ENCODE data around the gene COQ8B. TPM values are rescaled to one million over a fixed set of nuclear protein-coding genes. Genes with fewer than 3 reads are reported as not detected.

COQ8B gene
- total and polyA plus RNA-seq, 2 donors (not counting 1 experiment from before 2014, with no cell fraction given): 58.9 to 62.6 TPM

DNA sequence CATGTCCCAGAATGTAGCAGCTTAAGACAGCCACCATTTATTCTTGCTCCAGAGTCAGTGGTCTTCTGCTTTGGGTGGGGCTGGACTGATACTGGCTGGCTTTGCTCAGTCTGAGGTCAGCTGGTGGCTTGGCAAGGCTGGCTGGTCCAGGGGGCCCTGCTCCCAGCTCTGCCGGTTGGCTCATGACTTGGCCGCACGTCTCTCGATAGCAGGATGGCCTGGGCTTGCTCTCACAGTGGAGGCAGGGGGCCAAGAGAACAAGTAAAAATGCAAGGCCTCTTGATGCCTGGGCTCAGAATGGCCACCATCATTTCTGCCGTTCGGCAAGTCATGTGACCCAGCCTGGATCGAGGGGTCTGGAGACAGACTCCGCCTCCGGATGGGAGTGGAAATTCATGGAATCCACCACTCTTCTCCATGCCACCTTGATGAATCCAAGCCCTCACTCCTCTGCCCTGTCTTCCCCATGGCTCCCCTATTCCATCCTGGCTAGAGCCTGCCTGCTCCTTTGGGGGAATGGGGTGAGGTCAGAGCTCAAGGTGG is 20.5 kb upstream of the COQ8B start:
- over 99% methylated on average over 9 of the region's 9 CpGs for WGBS (ENCODE audit: insufficient coverage)
- no peaks in the 10 kb centered on the region for H3K4me1 ChIP-seq (ENCODE audit: control insufficient read depth in 2 of 2, insufficient read depth in 2 of 2, low read length in 2 of 2)
- ChIA-PET POLR2A (no interaction called here), CTCF (no interaction called here)
- no peak overlapping the region for H3K4me2 ChIP-seq (replicated peaks; ENCODE audit: low read depth, low read length, poor library complexity, severe bottlenecking)
- no peak overlapping the region for H3K4me3 Mint-ChIP-seq
- no peaks in the 10 kb centered on the region for H3K4me1 Mint-ChIP-seq
- TF ChIP-seq EZH2 (IDR thresholded peaks at IDR 0.05; ENCODE audit: borderline replicate concordance, insufficient read depth, low read depth, low read length, poor library complexity, severe bottlenecking): no peak
- TF ChIP-seq, protein P1, sequence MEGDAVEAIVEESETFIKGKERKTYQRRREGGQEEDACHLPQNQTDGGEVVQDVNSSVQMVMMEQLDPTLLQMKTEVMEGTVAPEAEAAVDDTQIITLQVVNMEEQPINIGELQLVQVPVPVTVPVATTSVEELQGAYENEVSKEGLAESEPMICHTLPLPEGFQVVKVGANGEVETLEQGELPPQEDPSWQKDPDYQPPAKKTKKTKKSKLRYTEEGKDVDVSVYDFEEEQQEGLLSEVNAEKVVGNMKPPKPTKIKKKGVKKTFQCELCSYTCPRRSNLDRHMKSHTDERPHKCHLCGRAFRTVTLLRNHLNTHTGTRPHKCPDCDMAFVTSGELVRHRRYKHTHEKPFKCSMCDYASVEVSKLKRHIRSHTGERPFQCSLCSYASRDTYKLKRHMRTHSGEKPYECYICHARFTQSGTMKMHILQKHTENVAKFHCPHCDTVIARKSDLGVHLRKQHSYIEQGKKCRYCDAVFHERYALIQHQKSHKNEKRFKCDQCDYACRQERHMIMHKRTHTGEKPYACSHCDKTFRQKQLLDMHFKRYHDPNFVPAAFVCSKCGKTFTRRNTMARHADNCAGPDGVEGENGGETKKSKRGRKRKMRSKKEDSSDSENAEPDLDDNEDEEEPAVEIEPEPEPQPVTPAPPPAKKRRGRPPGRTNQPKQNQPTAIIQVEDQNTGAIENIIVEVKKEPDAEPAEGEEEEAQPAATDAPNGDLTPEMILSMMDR (IDR thresholded peaks at IDR 0.05): no peak
- H3K9me3 Mint-ChIP-seq (ENCODE audit: insufficient read depth): no peaks in the 10 kb centered on the region
- H3K27ac ChIP-seq (ENCODE audit: low read length in 2 of 2): no peak overlapping the region
- intact Hi-C loops (cut with micrococcal nuclease): no loop called here
- no peaks in the 10 kb centered on the region for H3K79me2 ChIP-seq (ENCODE audit: control insufficient read depth, insufficient read depth, low read length)
- no peaks in the 10 kb centered on the region for H3K27me3 ChIP-seq (replicated peaks in 1 of 4; ENCODE audit: control extremely low read depth in 1 of 4, control insufficient read depth in 3 of 4, insufficient read depth in 4 of 4, low read length in 3 of 4)
- no peak overlapping the region for H2AFZ ChIP-seq (ENCODE audit: insufficient read depth, low read depth, low read length, poor library complexity, severe bottlenecking)
- no peaks in the 10 kb centered on the region for H3K9me3 ChIP-seq (ENCODE audit: control extremely low read depth in 1 of 3, control insufficient read depth in 2 of 3, insufficient read depth in 1 of 3, low read length in 2 of 3)
- H3K4me3 ChIP-seq (ENCODE audit: control extremely low read depth in 1 of 5, extremely low read depth in 1 of 5, insufficient read depth in 1 of 5, low read depth in 2 of 5, low read length in 4 of 5): no peak overlapping the region
- ATAC-seq (ENCODE audit: low read depth): no peak
- H3K9ac ChIP-seq (ENCODE audit: low read length): no peak overlapping the region
- no peak for DNase-seq
- no peaks in the 10 kb centered on the region for H3K27me3 Mint-ChIP-seq
- H3K36me3 ChIP-seq (replicated peaks in 1 of 2; ENCODE audit: control extremely low read depth in 1 of 2, control insufficient read depth in 1 of 2, extremely low read depth in 1 of 2, insufficient read depth in 2 of 2, low read length in 1 of 2): peaks cover 0 to 58% of the 10 kb centered on the region in 2 experiments
- no peak overlapping the region for H3K27ac Mint-ChIP-seq
- no peaks in the 10 kb centered on the region for H4K20me1 ChIP-seq (ENCODE audit: control insufficient read depth, insufficient read depth, low read length, poor library complexity, severe bottlenecking)

DNA sequence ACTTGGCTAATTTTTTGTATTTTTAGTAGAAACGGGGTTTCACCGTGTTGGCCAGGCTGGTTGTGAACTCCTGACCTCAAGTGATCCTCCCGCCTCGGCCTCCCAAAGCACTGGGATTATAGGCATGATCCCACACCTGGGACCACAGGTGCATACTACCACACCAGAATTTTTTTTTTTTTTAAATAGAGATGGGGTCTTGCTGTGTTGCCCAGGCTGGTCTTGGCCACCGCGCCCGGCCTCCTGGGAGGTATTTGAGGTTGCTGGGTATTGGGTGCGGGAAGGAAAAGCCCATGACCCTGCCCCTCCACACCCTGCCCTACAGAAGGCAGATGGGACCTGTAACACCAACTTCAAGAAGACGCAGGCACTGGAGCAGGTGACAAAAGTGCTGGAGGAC is 20.0 kb upstream of the COQ8B start:
- H3K4me3 Mint-ChIP-seq: no peak overlapping the region
- H3K27ac Mint-ChIP-seq: no peak overlapping the region
- Histone ChIP-seq H3K36me3 (replicated peaks in 1 of 2; ENCODE audit: control extremely low read depth in 1 of 2, control insufficient read depth in 1 of 2, extremely low read depth in 1 of 2, insufficient read depth in 2 of 2, low read length in 1 of 2) (peaks cover 0 to 55% of the 10 kb centered on the region in 2 experiments), H3K9ac (ENCODE audit: low read length) (no peak overlapping the region), H3K4me2 (replicated peaks; ENCODE audit: low read depth, low read length, poor library complexity, severe bottlenecking) (no peak overlapping the region), H3K27ac (ENCODE audit: low read length in 2 of 2) (no peak overlapping the region), H2AFZ (ENCODE audit: insufficient read depth, low read depth, low read length, poor library complexity, severe bottlenecking) (no peak overlapping the region), H3K9me3 (ENCODE audit: control extremely low read depth in 1 of 3, control insufficient read depth in 2 of 3, insufficient read depth in 1 of 3, low read length in 2 of 3) (no peaks in the 10 kb centered on the region), H3K4me1 (ENCODE audit: control insufficient read depth in 2 of 2, insufficient read depth in 2 of 2, low read length in 2 of 2) (no peaks in the 10 kb centered on the region), H4K20me1 (ENCODE audit: control insufficient read depth, insufficient read depth, low read length, poor library complexity, severe bottlenecking) (no peaks in the 10 kb centered on the region), H3K79me2 (ENCODE audit: control insufficient read depth, insufficient read depth, low read length) (no peaks in the 10 kb centered on the region), H3K4me3 (ENCODE audit: control extremely low read depth in 1 of 5, extremely low read depth in 1 of 5, insufficient read depth in 1 of 5, low read depth in 2 of 5, low read length in 4 of 5) (no peak overlapping the region), H3K27me3 (replicated peaks in 1 of 4; ENCODE audit: control extremely low read depth in 1 of 4, control insufficient read depth in 3 of 4, insufficient read depth in 4 of 4, low read length in 3 of 4) (no peaks in the 10 kb centered on the region)
- ChIA-PET POLR2A (no interaction called here), CTCF (no interaction called here)
- DNase-seq: no peak
- no peak for TF ChIP-seq EZH2 (IDR thresholded peaks at IDR 0.05; ENCODE audit: borderline replicate concordance, insufficient read depth, low read depth, low read length, poor library complexity, severe bottlenecking)
- no peak for ATAC-seq (ENCODE audit: low read depth)
- H3K9me3 Mint-ChIP-seq (ENCODE audit: insufficient read depth): no peaks in the 10 kb centered on the region
- 100% methylated on average over 2 of the region's 9 CpGs for WGBS (ENCODE audit: insufficient coverage)
- H3K4me1 Mint-ChIP-seq: no peaks in the 10 kb centered on the region
- no peaks in the 10 kb centered on the region for H3K27me3 Mint-ChIP-seq
- intact Hi-C loops (cut with micrococcal nuclease): no loop called here
